NCI-H2107 treated with DMSO at 0.1 percent for 48 hours (cell line): Measurements from ENCODE around the gene MYRIP.
"Not testable (repeated sequence)": the region's sequence is repeated elsewhere in the genome, so short reads cannot be mapped to it uniquely, and the experiment has no call there.

Experiments used
- DNase-seq: peaks from one replicate; lab custom pipeline; 2025; ENCODE audit not compliant: unreplicated experiment; lab: John Stamatoyannopoulos, UW

The MYRIP gene

GRCh38 chr3:40077828-40078492 is 268.6 kb downstream of the MYRIP start:
- DNase-seq: not testable (repeated sequence)

GRCh38 chr3:40078590-40078989 is 269.2 kb downstream of the MYRIP start:
- DNase-seq: no peak

- DNase-seq: no peak
Observed at GRCh38 chr3:40079203-40079846, 269.9 kb downstream of the MYRIP start.

GRCh38 chr3:40079847-40080240 is 270.4 kb downstream of the MYRIP start:
- no peak for DNase-seq

DNA sequence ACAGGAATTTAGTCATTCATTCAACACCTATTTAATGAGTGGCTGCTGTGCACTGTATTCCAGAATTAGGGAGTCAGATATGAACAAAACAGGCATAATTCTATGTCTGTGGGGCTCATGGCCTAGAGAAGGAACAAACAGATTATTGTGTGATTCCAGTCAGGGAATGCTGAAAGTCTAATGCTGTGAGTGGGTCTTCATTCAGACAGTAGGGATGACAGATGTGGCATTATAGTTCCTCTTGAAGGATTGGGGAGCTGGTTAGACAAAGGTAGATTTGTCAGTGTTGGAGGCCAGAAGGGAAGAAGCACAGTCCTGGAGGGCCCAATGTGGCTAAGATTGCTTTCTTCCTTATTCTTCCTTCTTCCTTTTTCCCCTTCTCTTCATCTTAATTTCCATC is 273.7 kb downstream of the MYRIP start:
- no peak for DNase-seq

DNA sequence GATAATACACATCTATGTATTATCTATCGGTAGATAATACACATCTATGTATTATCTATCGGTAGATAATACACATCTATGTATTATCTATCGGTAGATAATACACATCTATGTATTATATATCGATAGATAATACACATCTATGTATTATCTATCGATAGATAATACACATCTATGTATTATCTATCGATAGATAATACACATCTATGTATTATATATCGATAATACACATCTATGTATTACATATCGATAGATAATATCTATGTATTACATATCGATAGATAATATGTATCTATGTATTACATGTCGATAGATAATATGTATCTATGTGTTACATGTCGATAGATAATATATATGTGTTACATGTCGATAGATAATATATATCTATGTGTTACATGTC is 275.0 kb downstream of the MYRIP start:
- DNase-seq: not testable (repeated sequence)

GRCh38 chr3:40086890-40087883 is 277.8 kb downstream of the MYRIP start:
- DNase-seq: no peak

GRCh38 chr3:40088527-40089170 is 279.2 kb downstream of the MYRIP start:
- DNase-seq: no peak

DNA sequence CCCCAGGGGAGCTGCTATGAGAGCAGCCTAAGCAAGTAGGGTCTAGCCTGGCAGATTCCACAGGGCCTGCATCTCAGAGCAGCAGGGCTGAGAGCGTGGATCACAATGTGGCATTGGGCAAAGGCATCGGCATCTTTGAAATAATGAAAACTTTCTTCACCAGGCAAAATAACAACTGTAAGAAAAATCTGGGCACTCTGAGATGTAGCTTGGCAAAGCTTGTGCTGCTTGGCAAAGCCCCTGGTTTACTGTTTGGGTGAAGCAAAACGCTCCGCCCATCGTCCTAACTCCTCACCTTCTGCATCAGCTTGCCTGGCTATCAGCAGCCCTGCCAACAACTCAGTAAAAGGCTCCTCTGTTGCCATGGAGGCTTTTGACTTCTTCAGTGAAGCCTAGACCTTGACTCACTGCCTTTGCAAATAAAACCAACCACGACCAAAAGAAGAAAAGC is 287.3 kb downstream of the MYRIP start:
- DNase-seq: no peak

- DNase-seq: no peak
Observed at GRCh38 chr3:40097131-40098117, 288.0 kb downstream of the MYRIP start.

DNA sequence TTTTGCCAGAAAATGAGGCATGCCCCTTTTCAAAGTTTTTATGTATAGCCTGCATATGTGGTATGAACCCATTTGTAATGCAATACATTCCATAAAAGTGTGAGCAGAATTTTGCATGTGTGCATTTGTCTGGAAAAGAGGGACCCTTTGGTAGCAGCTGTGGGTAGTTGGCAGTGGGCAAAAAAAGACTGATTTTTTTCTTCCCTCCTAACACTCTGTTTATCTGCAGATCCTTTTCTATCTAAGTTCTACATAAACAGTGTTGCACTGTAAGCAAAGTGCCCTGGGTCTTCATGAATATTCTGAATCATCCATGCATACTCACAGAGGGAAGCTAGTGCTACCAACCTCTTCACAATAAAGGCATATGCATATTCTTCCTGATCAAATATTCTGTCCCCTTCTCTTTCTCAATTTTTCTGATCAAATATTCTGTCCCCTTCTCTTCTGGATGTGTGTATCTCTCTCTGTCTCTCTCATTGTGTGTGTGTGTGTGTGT is 288.9 kb downstream of the MYRIP start:
- DNase-seq: no peak

- DNase-seq: no peak
Observed at GRCh38 chr3:40099871-40100270, 290.5 kb downstream of the MYRIP start.

DNA sequence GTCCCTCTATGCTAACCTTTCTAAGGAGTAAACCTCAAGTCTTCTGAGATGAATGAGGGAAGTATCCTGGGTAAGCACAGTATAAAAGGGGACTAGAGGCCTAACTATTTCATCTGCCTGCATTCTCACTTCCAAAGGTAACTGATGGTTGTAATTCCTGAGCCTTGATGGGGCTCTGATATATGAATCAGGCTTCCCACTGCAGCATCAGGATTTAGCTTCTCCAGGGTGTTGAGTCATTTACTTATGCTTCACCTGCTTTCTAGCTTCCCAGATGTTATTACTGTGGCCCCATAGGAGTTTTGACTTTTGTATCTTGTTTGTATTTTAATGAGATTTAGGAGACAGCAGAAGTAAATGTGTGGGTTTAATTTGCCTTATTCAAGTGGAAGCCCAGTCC is 292.8 kb downstream of the MYRIP start:
- DNase-seq: no peak

DNA sequence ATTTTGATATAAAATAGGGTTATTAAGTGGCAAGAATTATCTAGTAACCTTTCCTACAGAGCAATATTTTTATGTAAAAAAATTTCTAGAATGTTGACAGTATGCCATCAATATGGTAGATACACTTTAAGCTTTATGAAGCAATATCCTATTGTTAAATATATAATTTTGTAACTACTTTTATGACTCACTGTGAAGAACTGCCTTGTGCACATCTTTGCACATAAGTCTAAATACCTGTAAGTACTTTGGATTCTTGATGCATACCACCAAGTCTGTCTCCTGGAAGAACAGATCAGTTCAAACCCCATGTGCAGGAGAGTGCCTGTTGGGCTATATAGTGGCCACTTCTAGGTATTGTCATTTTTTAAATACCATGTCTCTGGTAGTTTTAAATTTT is 294.4 kb downstream of the MYRIP start:
- DNase-seq: no peak

- DNase-seq: no peak
Observed at GRCh38 chr3:40104441-40104840, 295.0 kb downstream of the MYRIP start.

DNA sequence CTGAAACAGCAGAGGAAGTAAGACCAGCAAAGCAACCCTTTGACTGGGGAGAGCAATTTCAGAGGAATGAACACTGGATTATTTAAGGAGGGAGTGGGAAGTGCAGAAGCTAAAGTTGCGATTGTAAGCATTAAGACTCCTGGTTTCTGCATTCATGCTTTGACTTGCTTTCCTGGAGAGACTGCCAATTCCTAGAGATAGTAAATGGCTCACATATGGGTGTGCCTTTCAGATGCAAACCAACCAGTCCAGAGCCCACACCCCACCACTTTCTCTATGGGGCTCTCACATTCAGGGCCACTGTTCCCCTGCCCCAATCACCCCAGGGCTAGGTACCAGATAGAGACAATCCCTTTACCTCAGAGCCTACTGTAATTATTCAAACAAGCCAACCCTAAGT is 299.2 kb downstream of the MYRIP start:
- DNase-seq: no peak

DNA sequence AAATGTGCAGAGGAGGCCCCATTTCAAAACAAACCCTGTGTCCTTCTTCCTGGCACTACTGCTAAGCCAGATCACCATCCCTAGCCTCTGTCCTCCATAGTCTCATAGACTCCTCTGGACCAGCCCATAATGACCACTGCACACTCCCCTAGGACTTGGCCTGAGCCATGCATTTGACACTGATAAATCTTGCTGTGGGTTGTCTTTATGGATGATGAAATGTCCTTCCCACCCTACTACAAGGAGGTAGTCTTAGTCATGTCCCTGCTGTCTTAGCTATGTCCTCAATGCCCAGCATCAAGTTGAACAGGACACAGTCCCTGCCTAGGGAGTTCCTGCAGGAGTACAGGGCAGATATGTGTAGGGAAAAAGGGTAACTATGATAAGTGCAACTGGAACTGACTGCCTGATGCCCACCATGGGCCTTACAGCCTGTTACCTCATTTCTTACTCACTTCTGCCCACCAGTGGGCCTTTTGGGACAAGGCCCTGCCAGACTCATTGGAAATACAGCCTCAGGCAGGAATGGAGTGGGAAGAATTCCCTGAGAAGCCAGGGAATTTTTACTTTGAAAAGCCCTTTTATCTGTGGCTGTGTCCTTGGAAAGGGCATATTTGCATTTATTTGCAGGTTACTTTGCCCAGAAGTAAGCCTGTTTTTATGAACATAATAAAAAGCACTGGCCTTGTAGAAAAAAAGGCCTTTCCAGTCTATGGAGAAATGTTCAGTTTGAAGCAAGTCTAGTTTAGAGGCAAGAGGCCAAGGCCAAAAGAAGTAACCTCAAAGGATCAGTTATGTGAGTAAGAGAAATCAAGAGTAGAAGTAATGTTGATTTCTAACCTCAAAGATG is 300.5 kb downstream of the MYRIP start:
- DNase-seq: no peak

DNA sequence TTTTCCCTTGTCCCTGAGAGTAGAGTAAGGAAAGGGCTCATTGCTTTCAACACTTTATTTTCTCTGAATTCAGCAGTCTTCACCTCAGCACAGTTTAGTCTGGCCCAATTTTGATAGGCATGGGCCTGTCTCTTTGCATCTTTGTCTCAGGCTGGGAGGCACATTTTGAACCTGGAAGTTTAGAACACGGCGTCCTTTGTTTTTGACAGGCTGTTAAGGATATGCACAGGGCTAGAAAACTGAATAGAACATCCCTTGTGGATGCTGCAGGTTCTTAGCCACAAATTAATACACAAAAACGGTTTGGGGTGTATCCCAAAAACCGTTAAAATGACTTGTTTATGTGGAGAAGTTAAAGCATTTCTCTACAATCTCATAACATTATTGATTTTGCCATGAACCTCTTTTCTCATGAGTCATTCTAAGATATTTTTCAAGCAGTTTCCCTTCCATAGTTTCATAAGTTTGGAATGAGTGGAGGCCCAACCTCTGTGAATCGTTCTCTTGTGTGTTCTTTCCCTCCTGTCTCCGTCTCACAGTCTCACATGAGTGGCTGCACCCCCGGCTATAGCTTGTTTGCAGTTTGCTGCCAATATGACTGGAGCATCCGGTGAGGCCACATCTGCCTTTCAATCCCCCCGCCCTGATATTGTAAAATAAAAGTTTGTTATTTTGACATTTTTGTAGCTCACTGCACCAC is 307.2 kb downstream of the MYRIP start:
- DNase-seq: no peak
